ENCODE measurements around the gene RADIL.

The RADIL gene

DNA sequence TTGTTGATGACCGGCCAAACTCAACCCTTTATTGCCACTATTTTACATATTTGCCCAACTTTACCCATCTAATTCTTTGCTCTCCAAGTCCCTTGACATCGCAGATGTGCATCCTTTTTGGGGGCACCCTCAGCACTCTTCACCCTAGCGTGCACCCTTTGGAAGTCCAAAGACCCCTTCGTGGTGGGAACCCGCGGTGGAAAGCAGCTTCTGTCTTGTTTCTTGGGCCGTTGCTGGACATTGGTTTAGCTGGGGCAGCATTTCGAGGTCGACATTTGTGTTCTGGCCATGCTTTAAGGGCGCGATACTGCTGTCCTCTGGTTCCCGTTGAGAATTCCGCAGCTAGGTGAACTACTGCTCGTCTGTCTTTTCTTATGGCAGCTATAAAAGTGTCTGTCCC lies 21.4 kb downstream of the RADIL start:
- H3K9me3 ChIP-seq (ENCODE audit: insufficient read depth, low read length): no peaks in the 10 kb centered on the region
- no peaks in the 10 kb centered on the region for H4K20me1 ChIP-seq (ENCODE audit: insufficient read depth, low read length)
- H3K27me3 ChIP-seq (ENCODE audit: low read depth, low read length): peaks cover 4% of the 10 kb centered on the region; the same call in 1 of the 2 replicates
- H3K4me1 ChIP-seq (ENCODE audit: low read length): no peaks in the 10 kb centered on the region
- H3K4me2 ChIP-seq (ENCODE audit: low read length): no peak overlapping the region
- no peaks in the 10 kb centered on the region for H3K36me3 ChIP-seq (replicated peaks; ENCODE audit: low read depth, low read length)
- H3K9ac ChIP-seq (ENCODE audit: low read length): no peak overlapping the region
- H3K4me3 ChIP-seq (ENCODE audit: low read length): no peak overlapping the region
- TF ChIP-seq CTCF (IDR thresholded peaks at IDR 0.05; ENCODE audit: low read depth, low read length): no peak
- TF ChIP-seq EZH2phosphoT487 (IDR thresholded peaks at IDR 0.05; ENCODE audit: low read depth): no peak
- no peak overlapping the region for H3K27ac ChIP-seq (ENCODE audit: low read length)
- no peak overlapping the region for H2AFZ ChIP-seq (ENCODE audit: low read depth, low read length)
- no peaks in the 10 kb centered on the region for H3K79me2 ChIP-seq (ENCODE audit: low read length)

- H3K79me2 ChIP-seq (ENCODE audit: low read length): no peaks in the 10 kb centered on the region
- no peak within 1 kb of the TSS for H2AFZ ChIP-seq (ENCODE audit: low read depth, low read length)
- H3K4me3 ChIP-seq (ENCODE audit: low read length): no peak within 1 kb of the TSS
- no peak within 1 kb of the TSS for H3K27ac ChIP-seq (ENCODE audit: low read length)
- H3K27me3 ChIP-seq (ENCODE audit: low read depth, low read length): peaks cover 4% of the 10 kb centered on the region; the same call in 1 of the 2 replicates
- TF ChIP-seq EZH2phosphoT487 (IDR thresholded peaks at IDR 0.05; ENCODE audit: low read depth) (no peak), CTCF (IDR thresholded peaks at IDR 0.05; ENCODE audit: low read depth, low read length) (no peak)
- no peaks in the 10 kb centered on the region for H3K36me3 ChIP-seq (replicated peaks; ENCODE audit: low read depth, low read length)
- H3K9me3 ChIP-seq (ENCODE audit: insufficient read depth, low read length): no peaks in the 10 kb centered on the region
- no peak within 1 kb of the TSS for H3K4me2 ChIP-seq (ENCODE audit: low read length)
- H4K20me1 ChIP-seq (ENCODE audit: insufficient read depth, low read length): no peaks in the 10 kb centered on the region
- no peaks in the 10 kb centered on the region for H3K4me1 ChIP-seq (ENCODE audit: low read length)
- no peak within 1 kb of the TSS for H3K9ac ChIP-seq (ENCODE audit: low read length)
These were observed 21.8 kb downstream of the RADIL start, which contains the start of gene PAPOLB for GRCh38 chr7:4861673-4862072. Gene PAPOLB, minus strand, starts transcription at chr7:4862030. Its CDS starts 220 bp downstream, at chr7:4861810.

- Histone ChIP-seq H3K4me3 (ENCODE audit: low read length) (no peak overlapping the region), H3K36me3 (replicated peaks; ENCODE audit: low read depth, low read length) (no peaks in the 10 kb centered on the region), H3K27ac (ENCODE audit: low read length) (no peak overlapping the region)
These were observed 22.3 kb downstream of the RADIL start for GRCh38 chr7:4861227-4861626.

DNA sequence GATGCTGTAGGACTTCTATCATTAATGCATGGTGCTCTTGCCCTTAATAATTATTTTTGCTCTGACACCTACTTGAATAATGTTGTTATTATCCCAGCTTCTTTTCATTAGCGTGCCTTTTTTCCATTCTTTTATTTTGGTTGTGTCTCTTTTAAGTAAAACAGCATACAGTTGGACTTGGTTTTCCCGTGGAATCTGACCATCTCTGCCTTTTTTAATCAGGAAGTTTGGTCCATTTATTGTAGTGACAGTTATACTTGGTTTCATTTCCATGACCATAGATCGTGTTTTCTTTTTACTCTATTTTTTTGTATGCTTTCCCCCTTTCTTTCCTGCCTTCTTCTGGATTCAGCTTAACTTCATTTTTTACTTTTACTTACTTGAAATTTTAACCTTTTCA lies 26.3 kb downstream of the RADIL start:
- Histone ChIP-seq H3K4me1 (ENCODE audit: low read length) (no peaks in the 10 kb centered on the region), H3K27me3 (ENCODE audit: low read depth, low read length) (peaks cover 4% of the 10 kb centered on the region; the same call in 1 of the 2 replicates), H4K20me1 (ENCODE audit: insufficient read depth, low read length) (no peaks in the 10 kb centered on the region), H3K4me2 (ENCODE audit: low read length) (no peak overlapping the region), H3K9ac (ENCODE audit: low read length) (no peak overlapping the region), H3K9me3 (ENCODE audit: insufficient read depth, low read length) (no peaks in the 10 kb centered on the region), H3K79me2 (ENCODE audit: low read length) (no peaks in the 10 kb centered on the region), H2AFZ (ENCODE audit: low read depth, low read length) (no peak overlapping the region), H3K27ac (ENCODE audit: low read length) (no peak overlapping the region), H3K36me3 (replicated peaks; ENCODE audit: low read depth, low read length) (no peaks in the 10 kb centered on the region), H3K4me3 (ENCODE audit: low read length) (no peak overlapping the region)
- no peak for TF ChIP-seq CTCF (IDR thresholded peaks at IDR 0.05; ENCODE audit: low read depth, low read length)
- no peak for TF ChIP-seq EZH2phosphoT487 (IDR thresholded peaks at IDR 0.05; ENCODE audit: low read depth)

More at GRCh38 chr7:4861227-4861626, 22.3 kb downstream of the RADIL start:
- H3K4me2 ChIP-seq (ENCODE audit: low read length): no peak overlapping the region
- no peaks in the 10 kb centered on the region for H3K9me3 ChIP-seq (ENCODE audit: insufficient read depth, low read length)
- H3K79me2 ChIP-seq (ENCODE audit: low read length): no peaks in the 10 kb centered on the region
- no peaks in the 10 kb centered on the region for H3K4me1 ChIP-seq (ENCODE audit: low read length)
- H3K27me3 ChIP-seq (ENCODE audit: low read depth, low read length): peaks cover 4% of the 10 kb centered on the region; the same call in 1 of the 2 replicates
- TF ChIP-seq EZH2phosphoT487 (IDR thresholded peaks at IDR 0.05; ENCODE audit: low read depth) (no peak), CTCF (IDR thresholded peaks at IDR 0.05; ENCODE audit: low read depth, low read length) (no peak)
- H2AFZ ChIP-seq (ENCODE audit: low read depth, low read length): no peak overlapping the region
- no peak overlapping the region for H3K9ac ChIP-seq (ENCODE audit: low read length)
- no peaks in the 10 kb centered on the region for H4K20me1 ChIP-seq (ENCODE audit: insufficient read depth, low read length)

All from OCI-LY3 (cell line).